ENCODE results near the gene NSMF.

GRCh38 chr9:137426018-137426681 is 33.0 kb downstream of the NSMF start:
- TF ChIP-seq CTCF (IDR thresholded peaks at IDR 0.05) (no peak), POLR2A (IDR thresholded peaks at IDR 0.05) (no peak)

Measured in body of pancreas (tissue), 4 donors.